ENCODE measurements around the gene C11orf54. TPM values are rescaled to one million over a fixed set of nuclear protein-coding genes. Genes with fewer than 3 reads are reported as not detected.

The C11orf54 gene
- total and polyA plus RNA-seq, 4 donors = 60.8 to 154 (median 114) TPM

GRCh38 chr11:93727985-93728791, 13.3 kb upstream of the C11orf54 start:
- TF ChIP-seq ATF3 (IDR thresholded peaks at IDR 0.05) (no peak), JUND (IDR thresholded peaks at IDR 0.05) (no peak), NR2F2 (IDR thresholded peaks at IDR 0.05) (no peak), FOXA2 (IDR thresholded peaks at IDR 0.05) (no peak), YY1 (IDR thresholded peaks at IDR 0.05) (no peak), FOXA1 (IDR thresholded peaks at IDR 0.05) (no peak), MAX (IDR thresholded peaks at IDR 0.05) (no peak), RXRA (IDR thresholded peaks at IDR 0.05) (no peak), REST (IDR thresholded peaks at IDR 0.05) (no peak), TAF1 (conservative IDR thresholded peaks at IDR 0.05) (no peak), CTCF (IDR thresholded peaks at IDR 0.05; ENCODE audit: low read depth, low read length, missing input control) (no peak), GABPA (IDR thresholded peaks at IDR 0.05 in 1 of 2, conservative IDR thresholded peaks at IDR 0.05 in 1 of 2) (no peak), RAD21 (IDR thresholded peaks at IDR 0.05) (no peak), HNF4A (conservative IDR thresholded peaks at IDR 0.05) (no peak), EGR1 (IDR thresholded peaks at IDR 0.05; ENCODE audit: low read depth in 2 of 2) (no peak)
- H3K27me3 ChIP-seq (ENCODE audit: control insufficient read depth in 4 of 4, insufficient read depth in 4 of 4, low read length in 3 of 4) = no peaks in the 10 kb centered on the region
- no peak for DNase-seq (ENCODE audit: low spot score)
- H3K36me3 ChIP-seq (ENCODE audit: control insufficient read depth in 4 of 4, insufficient read depth in 3 of 4, low read depth in 1 of 4, low read length in 3 of 4) = peaks cover 8 to 61% (median 49%) of the 10 kb centered on the region in 4 donors
- H3K9me3 ChIP-seq (ENCODE audit: control insufficient read depth in 4 of 4, low read length in 3 of 4) = no peaks in the 10 kb centered on the region
- H3K4me1 ChIP-seq (ENCODE audit: control insufficient read depth in 4 of 4, insufficient read depth in 4 of 4, low read length in 3 of 4) = peaks cover 0 to 13% (median 5%) of the 10 kb centered on the region in 4 donors
- H3K4me3 ChIP-seq (ENCODE audit: low read depth in 1 of 3, low read length in 3 of 3) = no peak overlapping the region
- no peak overlapping the region for H3K9ac ChIP-seq (ENCODE audit: low read depth in 1 of 2, low read length in 2 of 2)
- 62% methylated on average over 4 of the region's 4 CpGs for WGBS
- H3K27ac ChIP-seq (ENCODE audit: low read depth in 1 of 2, low read length in 2 of 2) = no peak overlapping the region

- H3K27me3 ChIP-seq (ENCODE audit: control insufficient read depth in 4 of 4, insufficient read depth in 4 of 4, low read length in 3 of 4) = no peaks in the 10 kb centered on the region
- TF ChIP-seq YY1 (IDR thresholded peaks at IDR 0.05) = no peak
- TF ChIP-seq RAD21 (IDR thresholded peaks at IDR 0.05) = no peak
- no peak for TF ChIP-seq EGR1 (IDR thresholded peaks at IDR 0.05; ENCODE audit: low read depth in 2 of 2)
- TF ChIP-seq CTCF (IDR thresholded peaks at IDR 0.05; ENCODE audit: low read depth, low read length, missing input control) = no peak
- no peak for TF ChIP-seq HNF4G (IDR thresholded peaks at IDR 0.05)
- no peaks in the 10 kb centered on the region for H3K9me3 ChIP-seq (ENCODE audit: control insufficient read depth in 4 of 4, low read length in 3 of 4)
- H3K36me3 ChIP-seq (ENCODE audit: control insufficient read depth in 4 of 4, insufficient read depth in 3 of 4, low read depth in 1 of 4, low read length in 3 of 4) = peaks cover 8 to 67% (median 52%) of the 10 kb centered on the region in 4 donors
- H3K4me1 ChIP-seq (ENCODE audit: control insufficient read depth in 4 of 4, insufficient read depth in 4 of 4, low read length in 3 of 4) = peaks cover 4 to 13% (median 5%) of the 10 kb centered on the region in 4 donors
- H3K27ac ChIP-seq (ENCODE audit: low read depth in 1 of 2, low read length in 2 of 2) = no peak overlapping the region
- DNase-seq (ENCODE audit: low spot score) = no peak
- 97% methylated on average over 2 of the region's 2 CpGs for WGBS
- H3K4me3 ChIP-seq (ENCODE audit: low read depth in 1 of 3, low read length in 3 of 3) = no peak overlapping the region
- H3K9ac ChIP-seq (ENCODE audit: low read depth in 1 of 2, low read length in 2 of 2) = no peak overlapping the region
Observed at GRCh38 chr11:93728792-93729128, 12.7 kb upstream of the C11orf54 start.

Data from liver (tissue), 9 donors.